IPS-18a (cell line): ENCODE data around the gene CDH10.

Experiments
- H3K27ac ChIP-seq: one replicate; pipeline ENCODE4 v1.5.1; 2013; ENCODE audit warnings: low read length
- H3K27me3 ChIP-seq: one replicate; pipeline ENCODE4 v1.6.1; 2013; ENCODE audit warnings: mild to moderate bottlenecking, low read length; ENCODE audit not compliant: control insufficient read depth, insufficient read depth
- H3K36me3 ChIP-seq: one replicate; pipeline ENCODE4 v1.6.1; 2013; ENCODE audit warnings: low read depth, low read length; ENCODE audit not compliant: control insufficient read depth
- H3K4me1 ChIP-seq: one replicate; pipeline ENCODE4 v1.6.1; 2013; ENCODE audit warnings: low read depth, low read length; ENCODE audit not compliant: control insufficient read depth
- H3K4me3 ChIP-seq: one replicate; pipeline ENCODE4 v1.5.1; 2013; ENCODE audit warnings: low read length
- H3K9ac ChIP-seq: one replicate; pipeline ENCODE4 v1.6.1; 2013; ENCODE audit warnings: mild to moderate bottlenecking, low read length, moderate library complexity
- H3K9me3 ChIP-seq: one replicate; pipeline ENCODE4 v1.6.1; 2013; ENCODE audit warnings: low read depth, low read length; ENCODE audit not compliant: control insufficient read depth

Gene CDH10

GRCh38 chr5:24644761-24645160 is at the start of gene CDH10:
CDH10 (minus strand) TSS chr5:24644978; CDS start chr5:24593490, 51,488 bp downstream.
- Histone ChIP-seq H3K4me1 (peaks cover 19% of the 10 kb centered on the region), H3K9me3 (no peaks in the 10 kb centered on the region), H3K27ac (no peak within 1 kb of the TSS), H3K9ac (no peak within 1 kb of the TSS), H3K4me3 (peak within 1 kb of the TSS; percentile 53), H3K27me3 (peaks cover 7% of the 10 kb centered on the region), H3K36me3 (no peaks in the 10 kb centered on the region)

GRCh38 chr5:24693609-24694008 is 48.8 kb upstream of the CDH10 start:
- H3K9me3 ChIP-seq: no peaks in the 10 kb centered on the region
- no peak overlapping the region for H3K9ac ChIP-seq
- no peaks in the 10 kb centered on the region for H3K4me1 ChIP-seq
- H3K27ac ChIP-seq: no peak overlapping the region
- H3K4me3 ChIP-seq: no peak overlapping the region
- no peaks in the 10 kb centered on the region for H3K27me3 ChIP-seq
- H3K36me3 ChIP-seq: no peaks in the 10 kb centered on the region

- H3K4me1 ChIP-seq: no peaks in the 10 kb centered on the region
- no peak overlapping the region for H3K9ac ChIP-seq
- no peaks in the 10 kb centered on the region for H3K9me3 ChIP-seq
- no peak overlapping the region for H3K27ac ChIP-seq
- H3K4me3 ChIP-seq: no peak overlapping the region
- H3K27me3 ChIP-seq: no peaks in the 10 kb centered on the region
- no peaks in the 10 kb centered on the region for H3K36me3 ChIP-seq
Measured at GRCh38 chr5:24691074-24691473, 46.3 kb upstream of the CDH10 start.

GRCh38 chr5:24681106-24681505 is 36.3 kb upstream of the CDH10 start:
- Histone ChIP-seq H3K27me3 (no peaks in the 10 kb centered on the region), H3K9ac (no peak overlapping the region), H3K4me1 (no peaks in the 10 kb centered on the region), H3K27ac (no peak overlapping the region), H3K9me3 (peaks cover 16% of the 10 kb centered on the region), H3K4me3 (no peak overlapping the region), H3K36me3 (no peaks in the 10 kb centered on the region)

- H3K9me3 ChIP-seq: no peaks in the 10 kb centered on the region
- no peaks in the 10 kb centered on the region for H3K27me3 ChIP-seq
- no peak overlapping the region for H3K27ac ChIP-seq
- no peaks in the 10 kb centered on the region for H3K4me1 ChIP-seq
- no peak overlapping the region for H3K9ac ChIP-seq
- no peaks in the 10 kb centered on the region for H3K36me3 ChIP-seq
- H3K4me3 ChIP-seq: no peak overlapping the region
Measured at GRCh38 chr5:24668050-24668449, 23.3 kb upstream of the CDH10 start.

- H3K4me1 ChIP-seq: peaks cover 12% of the 10 kb centered on the region
- no peak overlapping the region for H3K4me3 ChIP-seq
- no peaks in the 10 kb centered on the region for H3K36me3 ChIP-seq
- no peak overlapping the region for H3K27ac ChIP-seq
- H3K27me3 ChIP-seq: no peaks in the 10 kb centered on the region
- no peaks in the 10 kb centered on the region for H3K9me3 ChIP-seq
- H3K9ac ChIP-seq: no peak overlapping the region
Measured at GRCh38 chr5:24649531-24649930, 4.8 kb upstream of the CDH10 start.

GRCh38 chr5:24646915-24647314 is 2.1 kb upstream of the CDH10 start:
- no peak overlapping the region for H3K27ac ChIP-seq
- no peak overlapping the region for H3K9ac ChIP-seq
- H3K4me1 ChIP-seq: peaks cover 24% of the 10 kb centered on the region
- no peak overlapping the region for H3K4me3 ChIP-seq
- H3K36me3 ChIP-seq: no peaks in the 10 kb centered on the region
- peaks cover 7% of the 10 kb centered on the region for H3K27me3 ChIP-seq
- no peaks in the 10 kb centered on the region for H3K9me3 ChIP-seq

- no peak overlapping the region for H3K9ac ChIP-seq
- H3K4me3 ChIP-seq: peak overlapping the region; percentile 53
- peaks cover 7% of the 10 kb centered on the region for H3K27me3 ChIP-seq
- H3K27ac ChIP-seq: no peak overlapping the region
- H3K9me3 ChIP-seq: no peaks in the 10 kb centered on the region
- H3K4me1 ChIP-seq: peaks cover 19% of the 10 kb centered on the region
- H3K36me3 ChIP-seq: no peaks in the 10 kb centered on the region
Measured at GRCh38 chr5:24645483-24645882, 705 bp upstream of the CDH10 start.

GRCh38 chr5:24643880-24644279 is 898 bp downstream of the CDH10 start:
- no peak overlapping the region for H3K9ac ChIP-seq
- no peaks in the 10 kb centered on the region for H3K36me3 ChIP-seq
- peaks cover 7% of the 10 kb centered on the region for H3K27me3 ChIP-seq
- peaks cover 19% of the 10 kb centered on the region for H3K4me1 ChIP-seq
- H3K4me3 ChIP-seq: peak overlapping the region; percentile 53
- H3K27ac ChIP-seq: no peak overlapping the region
- H3K9me3 ChIP-seq: no peaks in the 10 kb centered on the region

GRCh38 chr5:24643156-24643555 is 1.6 kb downstream of the CDH10 start:
- no peaks in the 10 kb centered on the region for H3K9me3 ChIP-seq
- no peak overlapping the region for H3K9ac ChIP-seq
- no peaks in the 10 kb centered on the region for H3K36me3 ChIP-seq
- H3K27ac ChIP-seq: no peak overlapping the region
- peaks cover 7% of the 10 kb centered on the region for H3K27me3 ChIP-seq
- peaks cover 19% of the 10 kb centered on the region for H3K4me1 ChIP-seq
- no peak overlapping the region for H3K4me3 ChIP-seq

GRCh38 chr5:24642022-24642421 is 2.8 kb downstream of the CDH10 start:
- Histone ChIP-seq H3K4me3 (no peak overlapping the region), H3K9ac (no peak overlapping the region), H3K36me3 (no peaks in the 10 kb centered on the region), H3K4me1 (peaks cover 19% of the 10 kb centered on the region), H3K27ac (no peak overlapping the region), H3K9me3 (no peaks in the 10 kb centered on the region), H3K27me3 (peaks cover 7% of the 10 kb centered on the region)

- peaks cover 10% of the 10 kb centered on the region for H3K4me1 ChIP-seq
- no peak overlapping the region for H3K27ac ChIP-seq
- no peak overlapping the region for H3K9ac ChIP-seq
- no peaks in the 10 kb centered on the region for H3K36me3 ChIP-seq
- no peak overlapping the region for H3K4me3 ChIP-seq
- H3K9me3 ChIP-seq: no peaks in the 10 kb centered on the region
- H3K27me3 ChIP-seq: no peaks in the 10 kb centered on the region
Measured at GRCh38 chr5:24635209-24635608, 9.6 kb downstream of the CDH10 start.
